Transverse colon (tissue), 4 donors: ENCODE measurements around the gene CLEC2B. TPM values are rescaled to one million over a fixed set of nuclear protein-coding genes. Genes with fewer than 3 reads are reported as not detected.

Experiments used
- DNase-seq: peaks from one replicate; pipeline ENCODE4 v3.0.0-alpha.2; 2019
- H3K27ac ChIP-seq, 4 donors: fragments of 200-600 bp; sonication (generic); 2 replicates each; pipeline ENCODE4 v1.5.1; 2016 to 2018; ENCODE audit warnings: inconsistent platforms in 4 of 4
- H3K27me3 ChIP-seq: fragments of 200-600 bp; sonication (generic); 2 replicates; pipeline ENCODE4 v1.5.1; 2017; ENCODE audit warnings: inconsistent platforms
- H3K36me3 ChIP-seq, 4 donors: fragments of 200-600 bp; sonication (generic); 2 replicates each; pipeline ENCODE4 v1.5.1; 2017 to 2019; ENCODE audit warnings: inconsistent platforms in 4 of 4
- H3K4me1 ChIP-seq, 4 donors: fragments of 200-600 bp; sonication (generic); 2 replicates each; pipeline ENCODE4 v1.5.1; 2017 to 2020; ENCODE audit warnings: inconsistent platforms in 4 of 4
- H3K4me3 ChIP-seq, 4 donors: fragments of 200-600 bp; sonication (generic); 1 replicate in 1 of 4; 2 replicates in 3 of 4; pipeline versions ENCODE4 v1.5.1 to v1.6.1; 2017 to 2019; ENCODE audit warnings: inconsistent platforms in 4 of 4
- H3K9me3 ChIP-seq, 2 donors: fragments of 200-600 bp; sonication (generic); 2 replicates each; pipeline ENCODE4 v1.5.1; 2017 to 2019; ENCODE audit warnings: inconsistent platforms in 2 of 2
- EP300 ChIP-seq: sonication (generic); formaldehyde crosslinking; IDR thresholded peaks from one replicate; pipeline ENCODE4 v1.6.1; 2017; ENCODE audit warnings: antibody characterized with exemption, low read depth
- POLR2A ChIP-seq: fragments of 450-650 bp; IDR thresholded peaks from one replicate; pipeline ENCODE4 v1.6.1; 2016; ENCODE audit warnings: antibody characterized with exemption, mild to moderate bottlenecking, moderate library complexity
- POLR2AphosphoS5 ChIP-seq, 3 donors: sonication (generic); formaldehyde crosslinking; IDR thresholded peaks; one replicate each; pipeline ENCODE4 v1.6.1; 2016; ENCODE audit warnings: antibody characterized with exemption in 3 of 3
- WGBS, 2 donors: methylation state at CpG; one replicate each; pipeline ENCODE4 v1.1.5; 2018; ENCODE audit warnings: low coverage in 1 of 2; 5-methylcytosine and 5-hydroxymethylcytosine counted together
- in situ Hi-C, 4 donors: fragments of 200-750 bp; cut with MboI; loops; one replicate each; pipeline versions ENCODE4 v1.15.0 to v1.15.1; 2017; ENCODE audit warnings: low sequenced_read_pairs in 3 of 4, low pct_ligation_motif_present in 1 of 4, low pct_unique_long_range_greater_than_20kb in 1 of 4
- intact Hi-C: fragments of 100-400 bp; cut with DNase I; formaldehyde crosslinking; loops from one replicate; pipeline ENCODE4 v1.15.1; 2023; ENCODE audit warnings: low total_unique reads
- total RNA-seq, 4 donors: library from RNA; depleted of rRNA; stranded (reverse); fragments of >200 nt; gene quantifications; one replicate each; pipeline ENCODE4 v1.1.0, GENCODE V29; 2016
- TF ChIP-seq, protein P1 (sequence below), 5 experiments: fragments of 200-600 bp in 3 of 5; fragments of 450-650 bp in 2 of 5; sonication (generic) in 3 of 5; IDR thresholded peaks; 1 replicate in 2 of 5; 2 replicates in 3 of 5; pipeline ENCODE4 v1.5.1; 2016 to 2017; ENCODE audit warnings: antibody characterized with exemption in 5 of 5, inconsistent platforms in 3 of 5, mild to moderate bottlenecking in 2 of 5, moderate library complexity in 1 of 5

Gene CLEC2B
- total RNA-seq, 4 donors from 2014 or later, result 4.8 to 11.7 TPM; not detected in 2

DNA sequence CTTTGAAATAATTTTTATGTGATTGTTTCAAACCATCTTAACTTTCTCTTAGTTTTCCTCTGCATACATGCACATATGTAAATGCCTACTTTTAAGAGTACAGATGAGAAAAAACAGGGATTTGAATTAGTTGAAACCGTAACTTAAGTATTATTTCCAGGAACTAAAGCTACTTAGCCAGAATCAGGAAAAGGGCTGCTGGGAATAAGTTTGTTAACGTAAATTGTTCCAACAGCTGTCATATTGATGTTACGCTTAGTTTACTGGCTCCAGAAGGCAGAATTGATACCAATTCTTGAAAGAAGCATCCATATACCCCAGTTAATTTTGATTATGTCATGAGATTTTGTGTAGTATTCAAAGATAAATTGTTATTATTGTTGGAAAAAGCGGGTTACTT, 59.8 kb downstream of the CLEC2B start:
- H3K27me3 ChIP-seq, result no peaks in the 10 kb centered on the region
- no peaks in the 10 kb centered on the region for H3K9me3 ChIP-seq
- no peak for DNase-seq
- H3K4me3 ChIP-seq, result no peak overlapping the region
- H3K4me1 ChIP-seq, result no peaks in the 10 kb centered on the region
- no peak overlapping the region for H3K27ac ChIP-seq
- no peaks in the 10 kb centered on the region for H3K36me3 ChIP-seq
- in situ Hi-C loops (no loop called here), intact Hi-C loops (no loop called here)
- no peak for TF ChIP-seq EP300
- no peak for TF ChIP-seq POLR2AphosphoS5 (IDR thresholded peaks at IDR 0.05)
- TF ChIP-seq POLR2A, result no peak
- 65 to 74% methylated on average over 4 of the region's 4 CpGs for WGBS, 2 donors

DNA sequence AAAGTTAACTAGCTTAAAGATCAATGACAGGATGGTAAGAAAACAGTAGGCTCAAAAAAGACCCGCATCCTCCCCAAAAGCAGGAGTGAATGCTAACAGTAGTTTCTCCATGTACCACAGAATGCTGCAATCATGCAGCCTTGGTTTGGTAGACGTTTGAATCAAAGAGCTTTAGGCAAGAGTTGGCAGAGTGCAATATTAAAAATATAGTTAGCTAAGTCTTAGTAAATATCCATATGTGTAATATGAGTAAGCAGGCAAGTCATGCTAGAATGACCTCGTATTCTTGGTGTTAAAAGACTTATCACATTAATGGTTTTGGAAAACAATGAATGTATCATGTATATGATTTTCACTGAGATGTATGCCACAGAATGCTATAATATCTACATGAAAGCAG, 60.6 kb downstream of the CLEC2B start:
- H3K4me1 ChIP-seq, result no peaks in the 10 kb centered on the region
- WGBS, 2 donors, result 64 to 67% methylated on average over 3 of the region's 3 CpGs
- no peaks in the 10 kb centered on the region for H3K36me3 ChIP-seq
- H3K9me3 ChIP-seq, result no peaks in the 10 kb centered on the region
- H3K27me3 ChIP-seq, result no peaks in the 10 kb centered on the region
- no peak for DNase-seq
- H3K27ac ChIP-seq, result no peak overlapping the region
- TF ChIP-seq POLR2A (no peak), EP300 (no peak), POLR2AphosphoS5 (IDR thresholded peaks at IDR 0.05) (no peak)
- TF ChIP-seq, protein P1, sequence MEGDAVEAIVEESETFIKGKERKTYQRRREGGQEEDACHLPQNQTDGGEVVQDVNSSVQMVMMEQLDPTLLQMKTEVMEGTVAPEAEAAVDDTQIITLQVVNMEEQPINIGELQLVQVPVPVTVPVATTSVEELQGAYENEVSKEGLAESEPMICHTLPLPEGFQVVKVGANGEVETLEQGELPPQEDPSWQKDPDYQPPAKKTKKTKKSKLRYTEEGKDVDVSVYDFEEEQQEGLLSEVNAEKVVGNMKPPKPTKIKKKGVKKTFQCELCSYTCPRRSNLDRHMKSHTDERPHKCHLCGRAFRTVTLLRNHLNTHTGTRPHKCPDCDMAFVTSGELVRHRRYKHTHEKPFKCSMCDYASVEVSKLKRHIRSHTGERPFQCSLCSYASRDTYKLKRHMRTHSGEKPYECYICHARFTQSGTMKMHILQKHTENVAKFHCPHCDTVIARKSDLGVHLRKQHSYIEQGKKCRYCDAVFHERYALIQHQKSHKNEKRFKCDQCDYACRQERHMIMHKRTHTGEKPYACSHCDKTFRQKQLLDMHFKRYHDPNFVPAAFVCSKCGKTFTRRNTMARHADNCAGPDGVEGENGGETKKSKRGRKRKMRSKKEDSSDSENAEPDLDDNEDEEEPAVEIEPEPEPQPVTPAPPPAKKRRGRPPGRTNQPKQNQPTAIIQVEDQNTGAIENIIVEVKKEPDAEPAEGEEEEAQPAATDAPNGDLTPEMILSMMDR (IDR thresholded peaks at IDR 0.05), result no peak
- in situ Hi-C loops, result no loop called here
- intact Hi-C loops, result no loop called here
- H3K4me3 ChIP-seq, result no peak overlapping the region

DNA sequence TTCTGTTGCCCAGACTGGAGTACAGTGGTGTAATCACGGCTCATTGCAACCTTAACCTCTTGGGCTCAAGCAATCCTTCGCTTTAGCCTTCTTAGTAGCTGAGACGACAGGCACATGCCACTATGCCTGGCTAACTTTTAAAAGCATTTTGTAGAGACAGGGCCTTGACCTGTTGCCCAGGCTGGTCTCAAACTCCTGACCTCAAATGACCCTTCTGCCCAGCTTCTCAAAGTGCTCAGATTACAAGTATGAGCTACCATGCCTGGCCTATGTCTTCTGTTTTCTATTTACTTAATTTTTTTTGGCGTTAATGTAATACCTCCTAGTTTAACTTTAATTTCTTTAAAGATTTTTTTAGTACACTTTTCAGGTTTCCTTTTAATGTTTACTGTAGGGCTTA, 62.4 kb downstream of the CLEC2B start:
- Histone ChIP-seq H3K4me3 (no peak overlapping the region), H3K4me1 (no peaks in the 10 kb centered on the region), H3K9me3 (no peaks in the 10 kb centered on the region), H3K36me3 (no peaks in the 10 kb centered on the region), H3K27ac (no peak overlapping the region), H3K27me3 (no peaks in the 10 kb centered on the region)
- intact Hi-C loops (no loop called here), in situ Hi-C loops (no loop called here)
- TF ChIP-seq POLR2A, result no peak
- 86 to 94% methylated on average over 4 of the region's 4 CpGs for WGBS, 2 donors
- DNase-seq, result no peak

DNA sequence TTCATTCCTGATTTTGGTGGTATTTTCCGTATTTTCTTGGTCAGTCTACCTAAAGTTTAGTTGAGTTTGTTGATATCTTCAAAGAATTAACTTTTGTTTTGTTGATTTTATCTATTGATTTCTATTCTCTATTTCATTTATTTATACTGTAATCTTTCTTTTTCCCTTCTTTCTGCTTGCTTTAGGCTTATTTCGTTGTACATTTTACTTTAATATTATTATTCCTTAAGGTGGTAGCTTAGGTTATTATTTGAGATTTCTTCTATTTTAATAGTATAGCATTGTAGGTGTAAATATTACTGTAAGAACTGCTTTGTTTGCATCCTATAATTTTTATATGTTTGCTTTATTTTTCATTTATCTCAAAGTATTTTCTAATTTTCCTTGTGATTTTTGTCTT, 63.3 kb downstream of the CLEC2B start:
- Histone ChIP-seq H3K4me1 (no peaks in the 10 kb centered on the region), H3K4me3 (no peak overlapping the region), H3K9me3 (no peaks in the 10 kb centered on the region), H3K36me3 (no peaks in the 10 kb centered on the region), H3K27ac (no peak overlapping the region), H3K27me3 (no peaks in the 10 kb centered on the region)
- no peak for DNase-seq
- in situ Hi-C loops (no loop called here), intact Hi-C loops (no loop called here)
- TF ChIP-seq POLR2A (no peak), POLR2AphosphoS5 (IDR thresholded peaks at IDR 0.05) (no peak), EP300 (no peak)
- TF ChIP-seq, protein P1 (IDR thresholded peaks at IDR 0.05), result no peak
- 88 to 95% methylated on average over 1 to 2 of the region's 2 CpGs for WGBS, 2 donors

Other genes starting within 250 kb of the CLEC2B start
- 10 to 100 TPM in 2 of 4 donors, 1 to 10 TPM in 2; 5.4 to 23.3 (median 9.3) TPM for gene CLEC2D, start 199.6 kb downstream of the CLEC2B start, total RNA-seq
- gene CLECL1, start 136.3 kb downstream of the CLEC2B start, total RNA-seq, result 1 to 10 TPM in 1 of 4 donors, not detected in 3; 2.7 TPM
- gene CD69, start 108.5 kb downstream of the CLEC2B start, total RNA-seq, result 10 to 100 TPM in 1 of 4 donors, 1 to 10 TPM in 1, not detected in 2; 7.8 to 19.2 TPM
- gene KLRF1, start 41.9 kb downstream of the CLEC2B start, total RNA-seq, result not detected
- gene KLRF2, start 12.1 kb upstream of the CLEC2B start, total RNA-seq, result not detected
- gene CLEC2A, start 63.0 kb upstream of the CLEC2B start, total RNA-seq, result not detected
- 1 to 10 TPM in 1 of 4 donors, under 1 TPM in 1, not detected in 2; 0.27 to 1.4 TPM for gene CLEC12A, start 102.1 kb upstream of the CLEC2B start, total RNA-seq
- not detected for gene CLEC1B, start 129.8 kb upstream of the CLEC2B start, total RNA-seq
- not detected for gene CLEC12B, start 141.3 kb upstream of the CLEC2B start, total RNA-seq
- gene CLEC9A, start 161.3 kb upstream of the CLEC2B start, total RNA-seq, result under 1 TPM in 1 of 4 donors, not detected in 3; 0.48 TPM
- gene CLEC1A, start 229.6 kb upstream of the CLEC2B start, total RNA-seq, result 10 to 100 TPM in 1 of 4 donors, 1 to 10 TPM in 1, under 1 TPM in 1, not detected in 1; 0.55 to 14.1 (median 3.8) TPM